Rectal smooth muscle tissue (tissue), 1 donor: ENCODE data around the gene CTSS.
"Not testable (repeated sequence)": the region's sequence is repeated elsewhere in the genome, so short reads cannot be mapped to it uniquely, and the experiment has no call there.

ENCODE experiments used
- H3K27ac ChIP-seq: one replicate; pipeline ENCODE4 v1.7.0; 2013; ENCODE audit warnings: low read depth, low read length, inconsistent platforms
- H3K27me3 ChIP-seq: one replicate; pipeline ENCODE4 v1.7.0; 2013; ENCODE audit warnings: low read length; ENCODE audit not compliant: control insufficient read depth, insufficient read depth
- H3K36me3 ChIP-seq: one replicate; pipeline ENCODE4 v1.7.0; 2013; ENCODE audit warnings: low read length; ENCODE audit not compliant: control insufficient read depth, insufficient read depth
- H3K4me1 ChIP-seq: one replicate; pipeline ENCODE4 v1.7.0; 2013; ENCODE audit warnings: low read length; ENCODE audit not compliant: control insufficient read depth, insufficient read depth
- H3K4me3 ChIP-seq: one replicate; pipeline ENCODE4 v1.7.0; 2013; ENCODE audit warnings: low read length
- H3K9ac ChIP-seq: one replicate; pipeline ENCODE4 v1.7.0; 2013; ENCODE audit warnings: low read length

Gene CTSS

DNA sequence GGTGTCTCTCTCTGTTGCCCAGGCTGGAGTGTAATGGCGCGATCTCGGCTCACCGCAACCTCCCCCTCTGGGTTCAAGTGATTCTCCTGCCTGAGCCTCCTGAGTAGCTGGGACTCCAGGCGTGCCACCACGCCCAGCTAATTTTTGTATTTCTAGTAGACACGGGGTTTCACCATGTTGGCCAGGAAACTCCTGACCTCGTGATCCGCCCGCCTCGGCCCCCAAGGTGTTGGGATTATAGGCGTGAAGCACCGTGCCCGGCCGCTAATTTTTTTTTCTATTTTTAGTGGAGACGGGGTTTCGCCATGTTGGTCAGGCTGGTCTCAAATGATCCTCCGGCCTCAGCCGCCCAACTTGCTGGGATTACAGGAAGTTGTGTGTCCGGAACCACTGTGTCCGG is 45.5 kb downstream of the CTSS start:
- H3K27me3 ChIP-seq, result no peaks in the 10 kb centered on the region
- no peak overlapping the region for H3K27ac ChIP-seq
- no peaks in the 10 kb centered on the region for H3K36me3 ChIP-seq
- H3K9ac ChIP-seq, result no peak overlapping the region
- H3K4me3 ChIP-seq, result no peak overlapping the region
- no peaks in the 10 kb centered on the region for H3K4me1 ChIP-seq

DNA sequence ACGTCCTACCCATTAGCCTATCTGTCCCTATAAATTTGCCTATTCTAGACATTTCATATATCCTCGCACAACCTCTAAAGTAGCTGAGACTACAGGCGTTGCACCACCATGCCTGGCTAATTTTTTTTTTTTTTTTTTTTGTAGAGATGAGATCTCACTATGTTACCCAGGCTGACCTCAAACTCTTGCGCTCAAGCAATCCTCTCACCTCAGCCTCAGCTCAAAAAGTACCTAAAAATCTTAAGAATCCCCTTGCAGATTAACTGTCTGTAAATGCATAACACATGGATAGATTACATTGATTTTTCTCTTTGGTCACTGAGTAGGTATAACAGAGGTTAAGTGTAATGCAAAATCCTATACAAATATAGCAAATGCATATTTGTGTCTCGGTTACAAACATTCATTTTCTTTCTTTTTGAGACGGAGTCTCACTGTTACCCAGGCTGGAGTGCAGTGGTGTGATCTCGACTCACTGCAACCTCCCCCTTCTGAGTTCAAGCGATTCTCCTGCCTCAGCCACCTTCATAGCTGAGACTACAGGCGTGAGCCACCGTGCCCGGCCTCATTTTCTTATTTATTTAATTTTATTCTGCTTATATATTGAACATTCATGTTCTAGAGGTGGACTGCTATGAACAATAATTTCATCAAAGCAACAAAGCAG is 47.2 kb downstream of the CTSS start:
- Histone ChIP-seq H3K4me1 (no peaks in the 10 kb centered on the region), H3K9ac (no peak overlapping the region), H3K36me3 (no peaks in the 10 kb centered on the region), H3K27me3 (no peaks in the 10 kb centered on the region), H3K27ac (no peak overlapping the region), H3K4me3 (no peak overlapping the region)

DNA sequence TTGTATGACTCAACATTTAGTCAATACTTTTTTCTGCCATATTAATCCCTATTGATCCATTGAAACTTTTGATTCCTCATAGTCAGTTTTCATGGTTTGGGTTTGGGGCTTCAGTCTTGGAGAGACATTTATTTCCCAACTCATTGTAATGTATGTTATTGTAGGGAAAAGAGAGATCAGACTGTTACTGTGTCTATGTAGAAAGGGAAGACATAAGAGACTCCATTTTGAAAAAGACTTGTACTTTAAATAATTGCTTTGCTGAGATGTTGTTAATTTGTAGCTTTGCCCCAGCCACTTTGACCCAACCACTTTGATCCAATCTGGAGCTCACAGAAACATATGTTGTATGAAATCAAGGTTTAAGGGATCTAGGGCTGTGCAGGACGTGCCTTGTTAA is 56.5 kb downstream of the CTSS start:
- not testable (repeated sequence) for H3K27me3 ChIP-seq, H3K4me3 ChIP-seq, H3K36me3 ChIP-seq, H3K27ac ChIP-seq, H3K9ac ChIP-seq, H3K4me1 ChIP-seq

DNA sequence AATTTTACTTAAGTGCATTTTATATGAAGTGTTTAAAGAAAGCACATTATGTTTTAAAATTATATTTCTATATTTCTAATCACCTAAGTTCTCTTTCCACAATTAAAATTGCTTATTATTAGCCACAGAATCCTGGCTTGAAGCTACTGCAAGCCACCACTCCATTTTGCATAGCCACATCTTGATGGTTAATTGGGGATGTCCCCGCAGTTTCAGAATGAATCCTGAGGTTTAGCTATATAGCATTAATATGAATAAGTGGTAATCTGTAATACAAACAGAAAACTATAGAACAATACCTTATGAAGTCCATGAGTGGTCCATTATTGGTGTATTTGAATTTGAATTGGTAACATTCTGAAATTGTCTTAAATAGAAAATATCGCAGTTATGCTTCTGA is 57.0 kb downstream of the CTSS start:
- Histone ChIP-seq H3K27ac (no peak overlapping the region), H3K36me3 (no peaks in the 10 kb centered on the region), H3K4me1 (no peaks in the 10 kb centered on the region), H3K4me3 (no peak overlapping the region), H3K27me3 (no peaks in the 10 kb centered on the region), H3K9ac (no peak overlapping the region)

- H3K27me3 ChIP-seq, result no peaks in the 10 kb centered on the region
- no peak overlapping the region for H3K4me3 ChIP-seq
- H3K4me1 ChIP-seq, result no peaks in the 10 kb centered on the region
- H3K9ac ChIP-seq, result no peak overlapping the region
- H3K36me3 ChIP-seq, result no peaks in the 10 kb centered on the region
- no peak overlapping the region for H3K27ac ChIP-seq
Measured at GRCh38 chr1:150706091-150706490, 59.5 kb downstream of the CTSS start.

DNA sequence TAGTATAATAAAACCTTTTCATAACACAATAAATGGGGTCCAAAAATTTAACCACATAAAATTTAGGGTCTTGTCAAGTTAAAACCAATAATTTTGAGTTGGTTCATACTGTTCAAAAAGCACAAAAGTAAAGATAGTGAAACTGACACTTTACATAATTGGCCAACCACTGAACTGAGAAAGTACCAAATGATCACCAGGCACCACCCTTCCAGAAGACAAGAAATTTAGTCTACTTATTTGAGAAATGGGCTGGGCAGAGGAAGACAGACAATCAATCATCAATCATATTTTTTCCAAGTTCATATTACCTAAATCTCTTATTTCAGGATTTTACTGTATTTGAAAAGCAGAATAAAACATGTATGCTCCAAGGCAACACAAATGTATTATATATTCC is 62.2 kb downstream of the CTSS start:
- H3K9ac ChIP-seq, result no peak overlapping the region
- no peaks in the 10 kb centered on the region for H3K4me1 ChIP-seq
- H3K27ac ChIP-seq, result no peak overlapping the region
- no peak overlapping the region for H3K4me3 ChIP-seq
- no peaks in the 10 kb centered on the region for H3K27me3 ChIP-seq
- no peaks in the 10 kb centered on the region for H3K36me3 ChIP-seq

- Histone ChIP-seq H3K27ac (peak within 1 kb of the TSS; percentile 53), H3K4me3 (peak within 1 kb of the TSS; percentile 98)
Measured at GRCh38 chr1:150696995-150697927, 68.3 kb downstream of the CTSS start, which contains the start of gene GOLPH3L. GOLPH3L (minus strand) TSS chr1:150697154; CDS start chr1:150694838, 2,316 bp downstream.

GRCh38 chr1:150696590-150696989 is 69.0 kb downstream of the CTSS start:
- peaks cover 6% of the 10 kb centered on the region for H3K36me3 ChIP-seq
- H3K27ac ChIP-seq, result peak overlapping the region; percentile 53
- H3K4me3 ChIP-seq, result peak overlapping the region; percentile 98
- H3K27me3 ChIP-seq, result no peaks in the 10 kb centered on the region
- H3K4me1 ChIP-seq, result peaks cover 4% of the 10 kb centered on the region
- peak overlapping the region; percentile 49 for H3K9ac ChIP-seq

More at GRCh38 chr1:150696995-150697927, 68.3 kb downstream of the CTSS start, which contains the start of gene GOLPH3L:
- no peaks in the 10 kb centered on the region for H3K27me3 ChIP-seq
- H3K4me1 ChIP-seq, result peaks cover 4% of the 10 kb centered on the region
- peak within 1 kb of the TSS; percentile 49 for H3K9ac ChIP-seq
- peaks cover 5% of the 10 kb centered on the region for H3K36me3 ChIP-seq

DNA sequence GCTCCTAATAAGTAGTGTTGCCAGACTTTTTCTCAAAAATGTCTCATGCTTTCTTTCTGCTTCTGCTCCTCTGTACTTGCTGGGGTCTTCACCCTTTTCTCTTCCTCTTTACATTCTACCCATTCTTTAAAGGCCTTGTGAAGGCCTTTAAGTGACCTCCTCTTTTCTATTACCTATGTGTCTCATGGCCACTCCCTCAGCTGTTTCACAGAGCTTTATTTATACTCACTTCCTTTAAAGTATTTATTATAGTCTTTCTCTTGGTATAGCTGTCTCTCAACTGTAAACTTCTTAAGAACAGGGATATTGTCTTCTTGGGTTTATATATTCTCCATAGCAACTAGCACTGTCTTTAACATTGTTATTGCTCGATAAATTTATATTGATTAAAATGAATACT is 69.4 kb downstream of the CTSS start:
- Histone ChIP-seq H3K9ac (no peak overlapping the region), H3K27me3 (no peaks in the 10 kb centered on the region), H3K36me3 (peaks cover 6% of the 10 kb centered on the region), H3K4me1 (peaks cover 4% of the 10 kb centered on the region), H3K4me3 (peak overlapping the region; percentile 98), H3K27ac (no peak overlapping the region)

GRCh38 chr1:150695561-150695960 is 70.0 kb downstream of the CTSS start:
- no peak overlapping the region for H3K9ac ChIP-seq
- H3K27ac ChIP-seq, result no peak overlapping the region
- H3K4me3 ChIP-seq, result no peak overlapping the region

DNA sequence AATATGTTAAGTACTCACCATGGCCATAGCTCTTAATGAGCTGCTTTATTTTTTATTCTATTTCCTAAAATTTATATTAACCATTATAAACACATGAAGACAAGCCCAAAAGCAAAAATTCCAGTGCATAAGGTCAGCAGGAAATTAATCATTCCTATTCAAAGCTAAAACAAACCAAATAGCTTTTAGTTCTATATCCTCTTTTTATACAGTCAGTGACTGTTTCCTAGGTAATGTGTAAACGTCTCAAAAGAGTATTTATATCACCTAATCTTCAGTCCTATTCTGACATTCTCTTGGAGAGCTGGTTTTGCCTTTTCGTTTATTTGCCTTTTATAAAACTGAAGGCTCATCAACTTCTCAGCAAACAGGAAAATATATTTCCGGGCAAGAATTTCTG is 72.9 kb downstream of the CTSS start:
- peaks cover 4% of the 10 kb centered on the region for H3K4me1 ChIP-seq
- H3K9ac ChIP-seq, result no peak overlapping the region
- no peaks in the 10 kb centered on the region for H3K27me3 ChIP-seq
- peaks cover 6% of the 10 kb centered on the region for H3K36me3 ChIP-seq
- H3K27ac ChIP-seq, result no peak overlapping the region
- no peak overlapping the region for H3K4me3 ChIP-seq

More at GRCh38 chr1:150695561-150695960, 70.0 kb downstream of the CTSS start:
- no peaks in the 10 kb centered on the region for H3K27me3 ChIP-seq
- peaks cover 6% of the 10 kb centered on the region for H3K36me3 ChIP-seq
- H3K4me1 ChIP-seq, result peaks cover 4% of the 10 kb centered on the region

- Histone ChIP-seq H3K4me1 (no peaks in the 10 kb centered on the region), H3K9ac (no peak overlapping the region), H3K27ac (no peak overlapping the region), H3K27me3 (no peaks in the 10 kb centered on the region), H3K36me3 (peaks cover 4% of the 10 kb centered on the region), H3K4me3 (no peak overlapping the region)
Measured at GRCh38 chr1:150688763-150689162, 76.8 kb downstream of the CTSS start.
